Stomach (tissue), 9 donors: ENCODE data around the gene MAST4. TPM values are rescaled to one million over a fixed set of nuclear protein-coding genes. Genes with fewer than 3 reads are reported as not detected.

Experiments used
- DNase-seq, 2 donors: peaks; one replicate each; pipeline versions ENCODE4 v3.0.0 to v3.0.0-alpha.2; 2013 to 2019
- H3K27ac ChIP-seq, 5 donors: fragments of 200-600 bp in 4 of 5; sonication (generic) in 4 of 5; one replicate each; pipeline ENCODE4 v1.5.1; 2013 to 2019; ENCODE audit warnings: mild to moderate bottlenecking in 1 of 5, moderate library complexity in 1 of 5
- H3K27me3 ChIP-seq, 3 donors: fragments of 200-600 bp; sonication (generic); one replicate each; pipeline ENCODE4 v1.5.1; 2017 to 2019; ENCODE audit warnings: mixed run types in 1 of 3
- H3K36me3 ChIP-seq, 4 donors: fragments of 200-600 bp; sonication (generic); 1 replicate in 3 of 4; 2 replicates in 1 of 4; pipeline ENCODE4 v1.5.1; 2016 to 2019
- H3K4me1 ChIP-seq, 4 donors: fragments of 200-600 bp; sonication (generic); one replicate each; pipeline ENCODE4 v1.5.1; 2016 to 2019
- H3K4me3 ChIP-seq, 4 donors: fragments of 200-600 bp; sonication (generic) in 3 of 4; one replicate each; pipeline ENCODE4 v1.5.1; 2016 to 2019; ENCODE audit warnings: mild to moderate bottlenecking in 1 of 4
- H3K9me3 ChIP-seq, 4 donors: fragments of 200-600 bp; sonication (generic); one replicate each; pipeline ENCODE4 v1.5.1; 2016 to 2019
- EP300 ChIP-seq: sonication (generic); formaldehyde crosslinking; IDR thresholded peaks from one replicate; pipeline ENCODE4 v1.6.1; 2017; ENCODE audit warnings: antibody characterized with exemption
- POLR2A ChIP-seq, 4 donors: fragments of 450-650 bp; IDR thresholded peaks; one replicate each; pipeline ENCODE4 v1.6.1; 2016; ENCODE audit warnings: antibody characterized with exemption in 4 of 4, control low read depth in 2 of 4, mild to moderate bottlenecking in 1 of 4, moderate library complexity in 1 of 4
- POLR2AphosphoS5 ChIP-seq, 3 donors: sonication (generic); formaldehyde crosslinking; IDR thresholded peaks; one replicate each; pipeline ENCODE4 v1.6.1; 2016; ENCODE audit warnings: antibody characterized with exemption in 3 of 3
- WGBS, 5 donors: extraction: QIAGEN DNeasy Blood & Tissue Kit in 3 of 5; methylation state at CpG; one replicate each; pipeline versions ENCODE4 v1.1.5 to v1.1.7; 2013 to 2018; 5-methylcytosine and 5-hydroxymethylcytosine counted together
- intact Hi-C: fragments of 100-400 bp; cut with DNase I; formaldehyde crosslinking; loops from one replicate; pipeline ENCODE4 v1.15.1; 2023; ENCODE audit warnings: low total_unique reads
- polyA plus RNA-seq, 3 donors: library from polyadenylated mRNA; stranded (reverse); fragments of 200-250 nt; gene quantifications; one replicate each; pipeline ENCODE4 v1.2.3, GENCODE V29; 2013
- total RNA-seq, 5 donors: library from RNA; depleted of rRNA; stranded (reverse); fragments of >200 nt; gene quantifications; one replicate each; pipeline versions ENCODE4 v1.1.0 to v1.2.3, GENCODE V29; 2014 to 2016
- TF ChIP-seq, protein P1 (sequence below), 7 experiments: fragments of 450-650 bp in 4 of 7; fragments of 200-600 bp in 3 of 7; sonication (generic) in 3 of 7; IDR thresholded peaks; one replicate each; pipeline ENCODE4 v1.5.1; 2016 to 2019; ENCODE audit warnings: antibody characterized with exemption in 7 of 7, control low read depth in 2 of 7, mild to moderate bottlenecking in 1 of 7
- donor health status: healthy with polysubstance abuse.
- donor health status: Bipolar disorder and iron deficiency.
- donor health status: healthy.

The MAST4 gene
- total and polyA plus RNA-seq, 8 donors: 1.5 to 52.5 (median 32.1) TPM

DNA sequence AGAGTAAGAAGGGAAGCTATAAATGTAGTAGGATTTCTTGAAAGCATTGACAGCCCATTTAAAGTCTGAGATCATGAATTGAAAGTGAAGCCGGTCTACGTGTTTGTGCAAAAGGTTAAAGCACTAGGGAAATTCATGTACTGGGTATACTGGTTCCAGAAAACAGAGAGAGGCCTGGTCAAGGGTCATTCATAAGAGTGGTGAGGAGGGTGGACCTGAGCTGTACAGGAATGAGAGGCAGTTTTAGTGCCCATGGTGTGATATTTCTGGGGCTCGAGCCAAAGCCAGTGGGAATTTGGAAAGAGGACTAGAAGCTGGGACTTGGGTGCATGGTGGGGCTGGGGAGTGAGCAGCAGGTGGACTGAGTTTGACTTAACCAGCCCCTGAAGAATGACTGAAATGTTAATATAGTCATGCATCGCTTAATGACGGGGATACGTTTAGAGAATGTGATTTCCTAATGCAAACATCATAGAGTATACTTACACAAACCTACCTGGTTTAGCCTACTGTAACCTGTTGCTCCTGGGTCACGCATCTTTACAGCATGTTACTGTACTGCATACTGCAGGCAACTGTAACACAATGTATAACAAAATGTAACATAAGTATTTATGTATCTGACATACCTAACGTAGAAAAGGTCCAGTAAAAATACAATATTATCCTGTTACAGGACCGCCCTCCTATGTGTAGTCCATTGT, 173.0 kb downstream of the MAST4 start:
- Histone ChIP-seq H3K27ac (no peak overlapping the region), H3K4me1 (no peaks in the 10 kb centered on the region), H3K36me3 (no peaks in the 10 kb centered on the region), H3K4me3 (no peak overlapping the region), H3K9me3 (no peaks in the 10 kb centered on the region), H3K27me3 (no peaks in the 10 kb centered on the region)
- no peak for TF ChIP-seq POLR2AphosphoS5 (IDR thresholded peaks at IDR 0.05)
- no peak for TF ChIP-seq EP300
- TF ChIP-seq, protein P1, sequence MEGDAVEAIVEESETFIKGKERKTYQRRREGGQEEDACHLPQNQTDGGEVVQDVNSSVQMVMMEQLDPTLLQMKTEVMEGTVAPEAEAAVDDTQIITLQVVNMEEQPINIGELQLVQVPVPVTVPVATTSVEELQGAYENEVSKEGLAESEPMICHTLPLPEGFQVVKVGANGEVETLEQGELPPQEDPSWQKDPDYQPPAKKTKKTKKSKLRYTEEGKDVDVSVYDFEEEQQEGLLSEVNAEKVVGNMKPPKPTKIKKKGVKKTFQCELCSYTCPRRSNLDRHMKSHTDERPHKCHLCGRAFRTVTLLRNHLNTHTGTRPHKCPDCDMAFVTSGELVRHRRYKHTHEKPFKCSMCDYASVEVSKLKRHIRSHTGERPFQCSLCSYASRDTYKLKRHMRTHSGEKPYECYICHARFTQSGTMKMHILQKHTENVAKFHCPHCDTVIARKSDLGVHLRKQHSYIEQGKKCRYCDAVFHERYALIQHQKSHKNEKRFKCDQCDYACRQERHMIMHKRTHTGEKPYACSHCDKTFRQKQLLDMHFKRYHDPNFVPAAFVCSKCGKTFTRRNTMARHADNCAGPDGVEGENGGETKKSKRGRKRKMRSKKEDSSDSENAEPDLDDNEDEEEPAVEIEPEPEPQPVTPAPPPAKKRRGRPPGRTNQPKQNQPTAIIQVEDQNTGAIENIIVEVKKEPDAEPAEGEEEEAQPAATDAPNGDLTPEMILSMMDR (IDR thresholded peaks at IDR 0.05): no peak
- intact Hi-C loops: no loop called here
- DNase-seq: no peak
- 80 to 87% (median 84%) methylated on average over 9 of the region's 9 CpGs for WGBS, 5 donors

DNA sequence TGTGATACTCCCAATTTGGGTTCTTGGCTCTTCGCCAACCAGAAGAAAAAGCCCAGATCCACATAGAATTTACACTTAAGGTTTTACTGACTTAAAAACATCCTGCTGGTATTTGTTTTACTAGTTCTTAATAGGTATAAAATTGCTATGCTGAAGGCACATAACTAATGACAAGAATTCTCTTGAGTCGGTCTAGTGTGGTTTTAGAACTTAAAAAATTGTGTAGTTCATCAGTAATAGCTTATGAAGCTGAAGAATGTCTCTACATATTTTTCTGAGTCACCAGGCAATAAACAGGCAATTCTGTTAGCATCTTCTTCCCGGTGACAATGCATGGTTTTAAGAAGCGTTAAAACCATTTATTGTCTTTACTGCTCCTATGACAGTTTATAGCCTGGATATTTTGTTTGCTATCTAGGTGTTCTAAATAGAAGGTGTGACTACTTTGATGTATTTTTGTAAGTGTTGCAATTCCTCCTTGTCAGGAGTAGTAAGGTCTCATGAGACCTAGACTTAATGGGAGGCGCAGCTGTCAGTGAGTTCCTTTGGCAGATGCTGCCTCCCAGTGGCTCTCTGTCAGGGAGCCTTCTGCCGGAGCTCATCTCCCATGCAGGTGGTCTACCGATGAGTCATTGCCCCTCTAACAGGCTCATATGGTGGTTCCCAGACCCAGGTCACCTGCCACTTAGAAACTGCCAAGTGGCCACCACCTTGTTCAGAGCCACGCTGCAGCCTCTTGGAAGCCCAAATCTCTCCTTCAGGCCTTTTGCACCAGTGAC, 173.8 kb downstream of the MAST4 start:
- Histone ChIP-seq H3K9me3 (no peaks in the 10 kb centered on the region), H3K36me3 (no peaks in the 10 kb centered on the region), H3K4me1 (no peaks in the 10 kb centered on the region), H3K27ac (no peak overlapping the region), H3K4me3 (no peak overlapping the region), H3K27me3 (no peaks in the 10 kb centered on the region)
- DNase-seq: peak in 1 of 2 donors; percentile 26
- no peak for TF ChIP-seq EP300
- 68 to 85% (median 78%) methylated on average over 8 of the region's 8 CpGs for WGBS, 5 donors
- intact Hi-C loops: no loop called here

DNA sequence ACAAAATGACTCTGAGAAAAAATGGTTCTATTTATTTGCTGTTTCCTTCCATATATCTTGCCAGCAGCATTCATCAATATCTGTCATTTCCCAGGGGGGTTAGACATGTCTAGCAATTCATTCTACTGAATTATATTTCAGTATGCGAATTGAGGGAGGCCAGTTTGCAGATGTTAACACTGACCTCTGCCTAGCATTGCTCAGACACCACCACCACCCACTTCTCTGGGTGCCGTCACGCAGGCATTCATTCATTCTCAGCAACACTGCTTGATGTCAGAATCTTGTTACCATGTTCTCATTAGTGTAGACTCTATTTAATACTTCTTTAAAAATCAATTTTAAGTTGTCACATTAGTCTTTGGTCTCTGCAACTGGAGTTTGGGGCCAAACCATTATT, 181.7 kb downstream of the MAST4 start:
- H3K4me1 ChIP-seq: no peaks in the 10 kb centered on the region
- no peaks in the 10 kb centered on the region for H3K36me3 ChIP-seq
- DNase-seq: no peak
- WGBS, 5 donors: 77 to 93% (median 89%) methylated on average over 3 of the region's 3 CpGs
- H3K27ac ChIP-seq: no peak overlapping the region
- intact Hi-C loops: no loop called here
- no peak overlapping the region for H3K4me3 ChIP-seq
- TF ChIP-seq, protein P1 (IDR thresholded peaks at IDR 0.05): no peak
- no peak for TF ChIP-seq POLR2A (IDR thresholded peaks at IDR 0.05)
- TF ChIP-seq EP300: no peak
- H3K27me3 ChIP-seq: no peaks in the 10 kb centered on the region
- H3K9me3 ChIP-seq: no peaks in the 10 kb centered on the region

DNA sequence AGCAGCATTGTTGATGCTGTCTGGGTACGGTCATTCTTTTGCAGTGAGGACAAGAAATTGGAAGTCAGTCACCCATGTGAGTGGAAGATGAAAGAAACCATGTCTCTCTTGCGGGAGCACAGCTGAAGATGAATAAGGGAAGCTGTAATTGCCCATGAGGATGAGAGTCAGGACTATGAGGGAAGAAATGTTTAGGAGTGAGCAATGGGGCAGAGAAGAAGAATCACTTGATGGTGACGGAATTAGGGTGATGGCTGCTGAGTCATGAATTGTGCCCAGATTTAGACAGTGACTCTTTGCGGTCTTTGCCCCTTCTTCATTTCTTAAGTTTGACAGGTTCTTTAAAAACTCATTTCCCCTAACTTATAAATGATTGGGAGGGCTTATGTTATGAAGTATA, 183.3 kb downstream of the MAST4 start:
- 85 to 98% (median 95%) methylated on average over 4 of the region's 4 CpGs for WGBS, 5 donors
- H3K27me3 ChIP-seq: no peaks in the 10 kb centered on the region
- intact Hi-C loops: no loop called here

More for the DNA sequence above, 183.3 kb downstream of the MAST4 start:
- TF ChIP-seq POLR2A (IDR thresholded peaks at IDR 0.05): no peak
- TF ChIP-seq EP300: no peak
- TF ChIP-seq POLR2AphosphoS5 (IDR thresholded peaks at IDR 0.05): no peak
- TF ChIP-seq, protein P1 (IDR thresholded peaks at IDR 0.05): no peak
- H3K4me1 ChIP-seq: no peaks in the 10 kb centered on the region
- DNase-seq: no peak
- no peak overlapping the region for H3K4me3 ChIP-seq
- H3K36me3 ChIP-seq: no peaks in the 10 kb centered on the region
- H3K9me3 ChIP-seq: no peaks in the 10 kb centered on the region
- no peak overlapping the region for H3K27ac ChIP-seq
